GM18861 (cell line): ENCODE data around the gene IDH1.
"Not testable (repeated sequence)": the region's sequence is repeated elsewhere in the genome, so short reads cannot be mapped to it uniquely, and the experiment has no call there.

ENCODE experiments used
- ATAC-seq: cut with Tn5 transposase; IDR thresholded peaks from one replicate; pipeline ENCODE4 v1.9.1; 2021; ENCODE audit not compliant: unreplicated experiment

The IDH1 gene

GRCh38 chr2:208222351-208222750, 32.5 kb downstream of the IDH1 start:
- ATAC-seq = no peak

GRCh38 chr2:208221873-208222272, 33.0 kb downstream of the IDH1 start:
- not testable (repeated sequence) for ATAC-seq

- no peak for ATAC-seq
These were observed 44.0 kb downstream of the IDH1 start for GRCh38 chr2:208210688-208211451.

GRCh38 chr2:208208335-208209085, 46.4 kb downstream of the IDH1 start:
- no peak for ATAC-seq

- no peak for ATAC-seq
These were observed 47.1 kb downstream of the IDH1 start for GRCh38 chr2:208207769-208208168.

GRCh38 chr2:208204166-208204565, 50.7 kb downstream of the IDH1 start:
- ATAC-seq = no peak

- no peak for ATAC-seq
These were observed 59.3 kb downstream of the IDH1 start for GRCh38 chr2:208195531-208195930.

- ATAC-seq = no peak
These were observed 62.1 kb downstream of the IDH1 start for GRCh38 chr2:208192611-208193236.

- no peak for ATAC-seq
These were observed 64.9 kb downstream of the IDH1 start, which contains the start of gene C2orf80 for GRCh38 chr2:208189810-208190503. TSS of gene C2orf80 (minus strand) at chr2:208190030. CDS start at chr2:208186986, 3,044 bp downstream.

- ATAC-seq = no peak
These were observed 65.6 kb downstream of the IDH1 start for GRCh38 chr2:208189069-208189809.

GRCh38 chr2:208186893-208187292, 68.0 kb downstream of the IDH1 start:
- ATAC-seq = no peak

GRCh38 chr2:208186465-208186864, 68.4 kb downstream of the IDH1 start:
- ATAC-seq = no peak
